Measurements from ENCODE around the gene SMG7.
"Not testable (repeated sequence)": the region's sequence is repeated elsewhere in the genome, so short reads cannot be mapped to it uniquely, and the experiment has no call there.

The SMG7 gene

GRCh38 chr1:183472488-183473216 is at the start of gene SMG7:
Gene SMG7 (plus strand): TSS chr1:183472499. CDS start chr1:183472621, 122 bp downstream.
- DNase-seq: peak in 37 of 51 donors; percentile 11 to 82 (median 47)

DNA sequence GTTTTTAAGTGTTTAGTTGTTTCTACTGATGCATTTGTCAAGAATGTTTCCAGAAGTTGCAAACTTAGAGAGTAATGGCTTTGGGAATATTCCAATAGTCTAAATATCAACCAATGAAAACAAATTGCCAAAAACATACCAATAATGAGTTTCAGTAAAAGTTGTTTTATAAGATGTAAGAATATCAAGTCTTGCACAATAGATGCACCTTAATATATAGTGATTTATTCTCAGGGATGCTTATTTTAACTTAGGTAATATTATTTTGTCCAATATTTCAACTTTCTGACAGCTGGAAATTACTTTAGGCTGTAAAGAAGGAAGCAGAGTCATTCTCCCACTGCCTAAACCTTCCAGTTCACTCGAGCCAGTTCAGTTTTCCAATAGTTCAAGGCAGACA is 48.8 kb upstream of the SMG7 start:
- DNase-seq: no peak

DNA sequence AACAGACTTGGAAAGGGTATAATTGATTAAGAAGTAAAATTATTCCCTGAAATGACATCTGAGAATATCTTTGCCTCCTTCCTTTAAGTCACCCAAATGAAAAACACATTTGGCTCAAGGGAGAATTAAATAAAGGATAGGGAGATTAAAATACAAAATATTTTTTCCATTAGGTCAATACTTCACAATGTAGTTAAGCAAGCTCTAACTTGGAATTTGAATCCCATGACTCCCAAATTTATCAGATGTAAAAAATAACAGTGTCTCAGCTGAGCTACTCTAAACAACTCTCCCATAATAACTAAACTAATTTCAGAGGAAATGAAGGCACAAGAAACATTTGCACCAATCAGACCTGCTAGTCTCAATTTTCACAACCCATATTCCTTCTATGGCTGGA is 47.6 kb upstream of the SMG7 start:
- no peak for DNase-seq

- not testable (repeated sequence) for DNase-seq
These were observed 44.7 kb upstream of the SMG7 start for GRCh38 chr1:183427591-183427990.

DNA sequence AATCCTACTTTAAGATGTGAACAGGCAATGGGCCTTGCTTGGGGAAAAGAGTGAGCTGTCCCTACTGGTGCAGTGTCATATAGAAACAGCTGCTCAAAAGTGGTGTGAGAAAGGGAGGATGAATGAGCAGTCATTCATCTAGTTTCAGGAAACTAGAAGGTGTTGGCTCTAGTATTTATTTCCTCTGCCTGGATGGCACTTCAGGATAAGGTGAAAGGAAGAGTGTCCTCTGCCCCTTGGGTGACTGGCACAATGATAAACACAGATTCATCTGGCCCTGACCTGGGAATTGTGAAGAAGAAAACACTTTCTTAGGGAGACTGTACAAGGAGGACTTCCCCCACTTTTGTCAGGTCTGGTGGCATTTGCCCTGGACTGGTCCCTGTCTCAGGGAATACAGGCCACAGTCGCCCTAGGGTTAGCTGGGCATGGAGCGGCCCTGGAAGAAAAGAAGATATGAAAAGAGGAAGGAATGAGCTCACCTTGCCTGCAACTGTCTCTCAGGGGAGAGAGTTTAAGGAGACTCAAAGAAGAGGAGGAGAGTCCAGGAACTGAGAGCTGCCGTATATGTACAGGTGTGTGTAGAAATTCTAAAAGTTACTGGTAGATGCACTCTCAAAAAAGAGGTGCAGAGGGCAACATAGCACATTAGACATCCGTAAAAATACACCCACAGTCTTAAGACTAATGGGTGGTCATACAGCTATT is 40.3 kb upstream of the SMG7 start:
- DNase-seq: no peak

- DNase-seq: no peak
These were observed 39.8 kb upstream of the SMG7 start for GRCh38 chr1:183432548-183432875.

- no peak for DNase-seq
These were observed 38.6 kb upstream of the SMG7 start for GRCh38 chr1:183433703-183434102.

- no peak for DNase-seq
These were observed 36.8 kb upstream of the SMG7 start for GRCh38 chr1:183435497-183435896.

GRCh38 chr1:183438060-183438459 is 34.2 kb upstream of the SMG7 start:
- no peak for DNase-seq

DNA sequence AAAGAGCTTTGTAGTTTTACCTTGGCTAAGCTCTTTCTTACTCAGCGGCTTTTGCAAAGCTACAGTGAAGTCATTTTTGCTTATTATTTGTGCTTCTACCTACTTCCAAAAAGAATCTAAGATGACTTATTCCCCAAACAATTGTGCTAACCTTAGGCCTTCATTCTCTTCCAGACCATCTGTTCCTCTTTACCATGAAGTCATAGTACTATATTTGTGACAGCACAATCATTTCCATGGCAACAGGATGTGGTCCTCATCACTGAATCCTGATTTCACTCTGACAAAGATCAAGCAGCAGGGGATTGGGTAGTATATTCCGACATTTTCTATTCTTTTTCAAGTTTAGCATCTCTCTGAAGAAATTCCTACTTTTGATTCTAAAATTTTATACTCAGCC is 29.3 kb upstream of the SMG7 start:
- DNase-seq: no peak

DNA sequence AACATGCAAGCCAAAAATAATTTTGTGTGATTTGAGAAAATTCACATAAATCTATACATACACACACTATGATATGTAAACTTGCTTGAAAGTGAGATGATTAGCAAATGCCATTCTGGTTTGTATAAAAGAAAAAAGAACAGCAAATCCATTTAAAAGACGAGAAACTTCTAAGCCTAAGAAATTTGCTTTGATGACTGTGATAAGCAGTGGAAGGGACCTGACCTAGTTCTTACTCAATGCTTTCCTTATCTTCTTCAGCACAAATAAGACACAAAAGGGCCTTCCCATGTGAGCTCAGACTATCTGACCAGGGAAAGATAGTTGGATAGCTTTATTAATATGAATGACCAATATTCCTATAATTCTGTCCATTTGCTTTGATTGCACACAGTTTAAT is 28.8 kb upstream of the SMG7 start:
- no peak for DNase-seq

- DNase-seq: no peak
These were observed 28.1 kb upstream of the SMG7 start for GRCh38 chr1:183444243-183444642.

- no peak for DNase-seq
These were observed 23.0 kb upstream of the SMG7 start for GRCh38 chr1:183449223-183449770.

- DNase-seq: no peak
These were observed 22.2 kb upstream of the SMG7 start for GRCh38 chr1:183450093-183450492.

DNA sequence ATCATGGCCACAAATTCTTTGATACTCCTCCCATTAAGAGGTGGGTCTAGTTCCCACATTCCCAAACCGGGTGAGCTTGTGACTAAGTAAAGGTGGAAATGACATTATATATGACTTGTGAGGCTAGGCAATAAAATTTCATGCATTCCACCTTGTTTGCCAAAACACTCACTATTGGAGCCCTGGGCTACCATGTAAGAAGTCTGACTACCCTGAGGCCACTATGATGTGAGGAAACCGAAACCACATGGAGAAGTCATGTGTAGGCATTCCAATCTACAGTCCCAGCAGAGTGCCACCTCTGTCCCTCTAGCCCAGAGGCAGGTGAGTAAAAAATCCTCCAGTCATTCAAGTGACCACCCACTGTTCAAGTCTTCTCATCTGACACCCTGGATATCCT is 17.9 kb upstream of the SMG7 start:
- DNase-seq: no peak

- DNase-seq: no peak
These were observed 15.5 kb upstream of the SMG7 start for GRCh38 chr1:183456826-183457225.

GRCh38 chr1:183457449-183457848 is 14.8 kb upstream of the SMG7 start:
- no peak for DNase-seq

DNA sequence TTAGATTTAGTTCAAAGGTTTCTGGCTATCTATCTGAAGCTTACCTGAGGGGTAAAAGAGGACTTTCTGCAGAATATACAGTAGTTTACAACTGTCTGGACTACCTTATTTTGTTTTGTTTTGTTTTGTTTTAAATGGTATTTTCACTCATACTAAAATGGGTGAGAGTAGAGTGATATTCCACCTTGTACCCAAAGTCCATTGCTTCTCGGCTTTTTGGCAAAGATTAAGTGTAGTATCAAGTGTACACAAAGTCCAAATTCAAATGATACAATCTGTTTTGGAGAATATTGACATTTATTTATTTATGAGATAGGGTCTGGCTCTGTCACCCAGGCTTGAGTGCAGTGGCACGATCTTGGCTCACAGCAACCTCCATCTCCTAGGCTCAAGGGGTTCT is 11.7 kb upstream of the SMG7 start:
- no peak for DNase-seq

DNA sequence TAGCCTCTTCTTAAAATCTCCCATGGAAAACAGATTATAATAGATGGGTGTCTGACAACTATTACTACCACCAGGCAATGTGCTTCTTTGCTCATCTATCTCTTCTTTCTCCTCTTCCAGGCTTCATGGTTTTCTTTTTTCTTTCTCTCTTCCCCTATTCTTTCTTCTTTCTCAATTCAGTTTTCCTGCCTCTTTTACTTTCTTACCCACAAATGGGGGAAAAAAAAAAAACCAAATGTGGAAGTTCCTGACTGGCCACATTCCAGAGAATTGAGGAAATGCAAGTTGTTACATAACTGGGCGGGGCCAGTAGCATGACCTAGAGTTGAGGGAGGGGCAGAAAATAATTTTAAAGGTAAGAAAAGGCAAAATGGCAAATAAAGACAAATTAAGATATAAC is 10.9 kb upstream of the SMG7 start:
- no peak for DNase-seq

GRCh38 chr1:183463566-183463965 is 8.7 kb upstream of the SMG7 start:
- no peak for DNase-seq

DNA sequence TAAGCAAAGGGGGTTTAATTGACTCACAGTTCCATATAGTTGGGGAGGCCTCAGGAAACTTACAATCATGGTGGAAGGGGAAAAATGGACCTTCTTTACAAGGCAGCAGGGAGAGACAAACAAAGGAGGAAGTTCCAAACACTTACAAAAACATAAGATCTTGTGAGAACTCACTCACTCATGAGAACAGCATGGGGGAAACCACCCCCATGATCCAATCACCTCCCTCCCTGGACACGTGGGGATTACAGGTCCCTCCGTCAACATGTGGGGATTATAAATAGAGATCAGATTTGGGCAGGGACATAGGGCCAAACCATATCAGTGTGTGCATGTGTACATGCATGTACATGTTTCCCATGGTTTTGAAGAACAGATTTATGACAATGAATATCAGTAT is 5.5 kb upstream of the SMG7 start:
- DNase-seq: no peak

DNA sequence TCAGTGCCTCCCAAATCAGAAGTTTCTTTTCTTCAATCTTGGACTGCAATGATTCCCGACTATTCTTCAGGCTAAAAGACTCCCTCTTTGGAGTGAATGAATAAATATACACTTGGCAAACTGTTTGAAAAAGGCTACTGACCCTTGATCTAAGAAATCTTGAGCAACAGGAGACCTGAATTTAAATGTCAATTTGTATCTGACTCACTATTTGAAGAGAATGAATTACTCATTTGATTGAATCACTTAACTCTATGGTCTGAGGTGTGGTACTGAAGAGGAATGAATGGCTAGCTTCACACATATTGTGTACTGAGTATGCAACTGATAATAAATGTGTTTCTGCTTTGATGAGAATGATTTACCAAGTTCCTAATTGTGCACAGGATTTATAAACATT is 4.6 kb upstream of the SMG7 start:
- no peak for DNase-seq

Measured in hypothalamus (tissue), 51 donors.